CD4-positive, alpha-beta memory T cell (primary cell): ENCODE results near the gene VTCN1. TPM values are rescaled to one million over a fixed set of nuclear protein-coding genes. Genes with fewer than 3 reads are reported as not detected.
A peak's percentile ranks its signal among the peaks of the same experiment; 100 is the strongest.
"Not testable (repeated sequence)": the region's sequence is repeated elsewhere in the genome, so short reads cannot be mapped to it uniquely, and the experiment has no call there.

Experiments used
- CTCF ChIA-PET: fragments of 350-600 bp; sonication (Branson Sonifier 250); formaldehyde crosslinking; loops from one replicate; lab custom pipeline; 2021; ENCODE audit warnings: inconsistent platforms; ENCODE audit not compliant: partially characterized antibody; lab: Charles Lee
- POLR2A ChIA-PET: fragments of 350-600 bp; sonication (Branson Sonifier 250); formaldehyde crosslinking; loops from one replicate; lab custom pipeline; 2021; ENCODE audit not compliant: partially characterized antibody; lab: Charles Lee
- DNase-seq, 5 donors: peaks; one replicate each; pipeline versions ENCODE4 v3.0.0 to v3.0.0-alpha.2; 2020 to 2022; ENCODE audit warnings: mixed read lengths in 1 of 5
- H3K27ac ChIP-seq: one replicate; pipeline ENCODE4 v1.7.0; 2013; ENCODE audit warnings: low read depth, low read length
- H3K27me3 ChIP-seq: 2 replicates; pipeline ENCODE4 v1.7.0; 2013; ENCODE audit warnings: mild to moderate bottlenecking, low read length, moderate library complexity; ENCODE audit not compliant: insufficient read depth
- H3K36me3 ChIP-seq: 2 replicates; pipeline ENCODE4 v1.7.0; 2013; ENCODE audit warnings: mild to moderate bottlenecking, low read length, moderate library complexity; ENCODE audit not compliant: insufficient read depth
- H3K4me1 ChIP-seq: 2 replicates; pipeline ENCODE4 v1.7.0; 2013; ENCODE audit warnings: mild to moderate bottlenecking, low read length, moderate library complexity; ENCODE audit not compliant: insufficient read depth
- H3K4me3 ChIP-seq, 2 donors: one replicate each; pipeline ENCODE4 v1.7.0; 2013; ENCODE audit warnings: low read length in 2 of 2, mild to moderate bottlenecking in 1 of 2
- H3K9me3 ChIP-seq, 2 donors: one replicate each; pipeline ENCODE4 v1.7.0; 2013; ENCODE audit warnings: low read length in 2 of 2, control low read depth in 1 of 2; ENCODE audit not compliant: control insufficient read depth in 1 of 2
- H3K27ac Mint-ChIP-seq, 7 donors: one replicate each; pipeline ENCODE4 v1.8.0; 2020 to 2021; ENCODE audit warnings: mixed read lengths in 7 of 7, mild to moderate bottlenecking in 6 of 7, inconsistent platforms in 3 of 7, moderate library complexity in 3 of 7
- H3K27me3 Mint-ChIP-seq, 2 donors: one replicate each; pipeline ENCODE4 v1.8.0; 2020 to 2021; ENCODE audit warnings: mixed read lengths in 2 of 2
- H3K36me3 Mint-ChIP-seq, 2 donors: one replicate each; pipeline ENCODE4 v1.8.0; 2020 to 2021; ENCODE audit warnings: mixed read lengths in 2 of 2, inconsistent platforms in 1 of 2, mild to moderate bottlenecking in 1 of 2
- H3K4me1 Mint-ChIP-seq, 4 donors: one replicate each; pipeline ENCODE4 v1.8.0; 2020 to 2021; ENCODE audit warnings: mixed read lengths in 4 of 4, mild to moderate bottlenecking in 1 of 4
- H3K4me3 Mint-ChIP-seq, 8 donors: one replicate each; pipeline ENCODE4 v1.8.0; 2020 to 2021; ENCODE audit warnings: mixed read lengths in 8 of 8, mild to moderate bottlenecking in 7 of 8, moderate library complexity in 6 of 8, inconsistent platforms in 3 of 8
- H3K9me3 Mint-ChIP-seq, 8 donors: one replicate each; pipeline ENCODE4 v1.8.0; 2020 to 2021; ENCODE audit warnings: mixed read lengths in 8 of 8, mild to moderate bottlenecking in 5 of 8, inconsistent platforms in 3 of 8, moderate library complexity in 1 of 8
- intact Hi-C: fragments of 100-400 bp; cut with micrococcal nuclease; formaldehyde crosslinking; loops from one replicate; pipeline ENCODE4 v1.15.1; 2023
- polyA plus RNA-seq, 2 donors: library from polyadenylated mRNA; unstranded; fragments of 300-500 nt; fragmentation: Illumina TruSeq; gene quantifications; one replicate each; pipeline ENCODE4 v1.2.3, GENCODE V29; 2021
- total RNA-seq, 2 experiments: library from RNA; stranded (reverse); gene quantifications; one replicate each; pipeline ENCODE4 v1.2.3, GENCODE V29; 2021

Gene VTCN1
- total and polyA plus RNA-seq, 4 experiments from 2014 or later, result not detected

- DNase-seq, result no peak
Measured at GRCh38 chr1:117120774-117121588, 89.7 kb downstream of the VTCN1 start.

GRCh38 chr1:117119144-117119543 lies 91.6 kb downstream of the VTCN1 start:
- Mint-ChIP-seq H3K4me3 (peak overlapping the region in 1 of 8 donors; percentile 23), H3K4me1 (peaks cover 12 to 20% (median 17%) of the 10 kb centered on the region in 4 donors)
- H3K9me3 Mint-ChIP-seq, H3K27me3 Mint-ChIP-seq, H3K36me3 ChIP-seq, intact Hi-C loops, H3K36me3 Mint-ChIP-seq, H3K9me3 ChIP-seq, DNase-seq, H3K27me3 ChIP-seq, H3K27ac ChIP-seq, H3K4me3 ChIP-seq, H3K27ac Mint-ChIP-seq: not testable (repeated sequence)
- POLR2A ChIA-PET, result interaction anchor here (2.0 kb wide), 1 partner anchor 59 kb away, joined by 8 read pairs; the partner anchor contains the start of gene TTF2
- CTCF ChIA-PET, result interaction anchor here (1.2 to 2.6 kb wide), 4 partner anchors 9 to 394 kb away, joined by 3 to 25 read pairs (median 4); no protein-coding TSS in a partner anchor
- H3K4me1 ChIP-seq, result peaks cover 26% of the 10 kb centered on the region

More at GRCh38 chr1:117120774-117121588, 89.7 kb downstream of the VTCN1 start:
- CTCF ChIA-PET, result interaction anchor here (0.9 to 2.6 kb wide), 4 partner anchors 8 to 60 kb away, joined by 3 to 25 read pairs (median 4); partner anchors contain the start of gene TTF2
- Mint-ChIP-seq H3K4me1 (peaks cover 4 to 10% (median 8%) of the 10 kb centered on the region in 4 donors), H3K27me3 (no peaks in the 10 kb centered on the region), H3K4me3 (peak overlapping the region; percentile 82 to 91 (median 88)), H3K36me3 (no peaks in the 10 kb centered on the region), H3K9me3 (no peaks in the 10 kb centered on the region), H3K27ac (peak overlapping the region in 6 of 7 donors; percentile 29 to 90 (median 64))
- Histone ChIP-seq H3K9me3 (no peaks in the 10 kb centered on the region), H3K27me3 (no peaks in the 10 kb centered on the region), H3K4me3 (peak overlapping the region; percentile 21 to 98), H3K4me1 (peaks cover 15% of the 10 kb centered on the region), H3K36me3 (no peaks in the 10 kb centered on the region), H3K27ac (no peak overlapping the region)
- intact Hi-C loops, result loop anchor here (5.0 kb wide), 1 partner anchor 246 kb away; the partner anchor contains the start of gene MAN1A2
- POLR2A ChIA-PET, result no interaction called here

GRCh38 chr1:117118137-117118536 lies 92.6 kb downstream of the VTCN1 start:
- Mint-ChIP-seq H3K9me3 (no peaks in the 10 kb centered on the region), H3K4me1 (peaks cover 12 to 20% (median 17%) of the 10 kb centered on the region in 4 donors), H3K4me3 (no peak overlapping the region), H3K36me3 (no peaks in the 10 kb centered on the region), H3K27ac (no peak overlapping the region), H3K27me3 (no peaks in the 10 kb centered on the region)
- Histone ChIP-seq H3K4me1 (peaks cover 26% of the 10 kb centered on the region), H3K27ac (no peak overlapping the region), H3K36me3 (no peaks in the 10 kb centered on the region), H3K9me3 (no peaks in the 10 kb centered on the region), H3K4me3 (no peak overlapping the region), H3K27me3 (no peaks in the 10 kb centered on the region)
- no peak for DNase-seq
- intact Hi-C loops, result no loop called here
- POLR2A ChIA-PET, result no interaction called here
- CTCF ChIA-PET, result interaction anchor here (1.3 to 2.6 kb wide), 3 partner anchors 10 to 393 kb away, joined by 3 to 25 read pairs (median 4); no protein-coding TSS in a partner anchor

- Mint-ChIP-seq H3K27ac (peak overlapping the region in 3 of 7 donors; percentile 18 to 44 (median 35)), H3K36me3 (no peaks in the 10 kb centered on the region), H3K4me3 (no peak overlapping the region), H3K4me1 (peaks cover 11 to 19% (median 16%) of the 10 kb centered on the region in 4 donors), H3K27me3 (no peaks in the 10 kb centered on the region), H3K9me3 (no peaks in the 10 kb centered on the region)
- no peaks in the 10 kb centered on the region for H3K36me3 ChIP-seq
- ChIA-PET POLR2A (no interaction called here), CTCF (interaction anchor here (1.3 to 1.5 kb wide), 2 partner anchors 50 to 393 kb away, joined by 3 to 4 read pairs; no protein-coding TSS in a partner anchor)
- H3K4me1 ChIP-seq, result peaks cover 25% of the 10 kb centered on the region
- DNase-seq, result no peak
- no peak overlapping the region for H3K4me3 ChIP-seq
- H3K9me3 ChIP-seq, result no peaks in the 10 kb centered on the region
- H3K27ac ChIP-seq, result no peak overlapping the region
- intact Hi-C loops, result no loop called here
- H3K27me3 ChIP-seq, result no peaks in the 10 kb centered on the region
Measured at GRCh38 chr1:117117697-117118096, 93.0 kb downstream of the VTCN1 start.

GRCh38 chr1:117116784-117117130 lies 94.0 kb downstream of the VTCN1 start:
- H3K36me3 Mint-ChIP-seq, result no peaks in the 10 kb centered on the region
- H3K27me3 ChIP-seq, result no peaks in the 10 kb centered on the region
- H3K36me3 ChIP-seq, result no peaks in the 10 kb centered on the region
- H3K4me3 Mint-ChIP-seq, result no peak overlapping the region
- no peaks in the 10 kb centered on the region for H3K9me3 ChIP-seq
- H3K27ac Mint-ChIP-seq, result peak overlapping the region in 1 of 7 donors; percentile 19
- H3K27ac ChIP-seq, result no peak overlapping the region
- H3K9me3 Mint-ChIP-seq, result no peaks in the 10 kb centered on the region
- POLR2A ChIA-PET, result no interaction called here
- H3K4me3 ChIP-seq, result no peak overlapping the region
- CTCF ChIA-PET, result interaction anchor here (0.8 to 3.5 kb wide), 2 partner anchors 11 to 978 kb away, joined by 3 to 24 read pairs; no protein-coding TSS in a partner anchor
- no peaks in the 10 kb centered on the region for H3K27me3 Mint-ChIP-seq
- H3K4me1 Mint-ChIP-seq, result peaks cover 10 to 18% (median 14%) of the 10 kb centered on the region in 4 donors
- intact Hi-C loops, result no loop called here
- no peak for DNase-seq
- peaks cover 18% of the 10 kb centered on the region for H3K4me1 ChIP-seq

- no peak for DNase-seq
- H3K4me1 Mint-ChIP-seq, result peaks cover 10 to 19% (median 14%) of the 10 kb centered on the region in 4 donors
- H3K27me3 Mint-ChIP-seq, result no peaks in the 10 kb centered on the region
- Histone ChIP-seq H3K27me3 (no peaks in the 10 kb centered on the region), H3K9me3 (no peaks in the 10 kb centered on the region), H3K4me1 (peaks cover 18% of the 10 kb centered on the region), H3K4me3 (no peak overlapping the region), H3K27ac (no peak overlapping the region), H3K36me3 (no peaks in the 10 kb centered on the region)
- ChIA-PET POLR2A (no interaction called here), CTCF (interaction anchor here (0.8 to 3.5 kb wide), 2 partner anchors 12 to 977 kb away, joined by 3 to 24 read pairs; no protein-coding TSS in a partner anchor)
- H3K4me3 Mint-ChIP-seq, result no peak overlapping the region
- H3K27ac Mint-ChIP-seq, result peak overlapping the region in 1 of 7 donors; percentile 14
- H3K9me3 Mint-ChIP-seq, result no peaks in the 10 kb centered on the region
- H3K36me3 Mint-ChIP-seq, result no peaks in the 10 kb centered on the region
- intact Hi-C loops, result no loop called here
Measured at GRCh38 chr1:117116090-117116783, 94.5 kb downstream of the VTCN1 start.
